Neural cell (in vitro differentiated cells): ENCODE results near the gene PEX5. TPM values are rescaled to one million over a fixed set of nuclear protein-coding genes. Genes with fewer than 3 reads are reported as not detected.
"Not testable (repeated sequence)": the region's sequence is repeated elsewhere in the genome, so short reads cannot be mapped to it uniquely, and the experiment has no call there.

Experiments used
- H2AFZ ChIP-seq: fragments of 200-600, 300-800 bp; sonication (generic), shearing (Covaris generic); 2 replicates; pipeline ENCODE4 v1.6.0; 2014; ENCODE audit warnings: low read depth, mild to moderate bottlenecking, antibody characterized with exemption, low read length, moderate library complexity
- H3F3A ChIP-seq: fragments of 200-600 bp; shearing (Covaris generic); 2 replicates; pipeline ENCODE4 v1.6.1; 2016; ENCODE audit warnings: mild to moderate bottlenecking, moderate library complexity, mixed read lengths, antibody characterized with exemption, low read length; ENCODE audit not compliant: insufficient read depth, poor library complexity, severe bottlenecking
- H3K27ac ChIP-seq: fragments of 200-600, 300-800 bp; sonication (generic), shearing (Covaris generic); 2 replicates; pipeline ENCODE4 v1.5.1; 2014; ENCODE audit warnings: mild to moderate bottlenecking, low read length, moderate library complexity
- H3K27me3 ChIP-seq: fragments of 300-800, 200-600 bp; sonication (generic), shearing (Covaris generic); 2 replicates; pipeline ENCODE4 v1.6.0; 2014; ENCODE audit warnings: mild to moderate bottlenecking, low read depth, low read length, moderate library complexity; ENCODE audit not compliant: insufficient read depth
- H3K36me3 ChIP-seq: fragments of 300-800, 200-600 bp; sonication (generic), shearing (Covaris generic); 2 replicates; pipeline ENCODE4 v1.5.1; 2014; ENCODE audit warnings: mild to moderate bottlenecking, antibody characterized with exemption, low read length, moderate library complexity; ENCODE audit not compliant: insufficient read depth
- H3K4me2 ChIP-seq: fragments of 300-800, 200-600 bp; sonication (generic), shearing (Covaris generic); 2 replicates; pipeline ENCODE4 v1.6.0; 2014; ENCODE audit warnings: mild to moderate bottlenecking, low read length
- H3K4me3 ChIP-seq: fragments of 300-800, 200-600 bp; sonication (generic), shearing (Covaris generic); 2 replicates; pipeline ENCODE4 v1.5.1; 2014; ENCODE audit warnings: mild to moderate bottlenecking, low read length, moderate library complexity
- H3K79me2 ChIP-seq: fragments of 200-600 bp; shearing (Covaris generic); replicated peaks from 2 replicates; pipeline ENCODE4 v1.6.0; 2014; ENCODE audit warnings: mild to moderate bottlenecking, low read length, moderate library complexity; ENCODE audit not compliant: insufficient read depth
- H3K9ac ChIP-seq: fragments of 300-800, 200-600 bp; sonication (generic), shearing (Covaris generic); 2 replicates; pipeline ENCODE4 v1.6.1; 2016; ENCODE audit warnings: mild to moderate bottlenecking, low read length, mixed read lengths
- H3K9me2 ChIP-seq: fragments of 200-600 bp; shearing (Covaris generic); 2 replicates; pipeline ENCODE4 v1.6.1; 2016; ENCODE audit warnings: mild to moderate bottlenecking, low read length, mixed read lengths; ENCODE audit not compliant: insufficient read depth
- H3K9me3 ChIP-seq: fragments of 200-600, 300-800 bp; sonication (generic), shearing (Covaris generic); 2 replicates; pipeline ENCODE4 v1.6.1; 2016; ENCODE audit warnings: mild to moderate bottlenecking, mixed run types, low read length, moderate library complexity, mixed read lengths
- H4K20me1 ChIP-seq: fragments of 200-600 bp; shearing (Covaris generic); 2 replicates; pipeline ENCODE4 v1.6.1; 2016; ENCODE audit warnings: mild to moderate bottlenecking, mixed run types; ENCODE audit not compliant: insufficient read depth
- CTCF ChIP-seq: fragments of 450-650 bp; IDR thresholded peaks from 2 replicates; pipeline ENCODE4 v1.5.1; 2014; ENCODE audit warnings: antibody characterized with exemption, mild to moderate bottlenecking, moderate library complexity; ENCODE audit not compliant: poor library complexity, severe bottlenecking
- EP300 ChIP-seq: fragments of 450-650 bp; conservative IDR thresholded peaks from 2 replicates; pipeline ENCODE4 v1.6.1; 2014; ENCODE audit warnings: antibody characterized with exemption, mild to moderate bottlenecking, moderate library complexity; ENCODE audit not compliant: poor library complexity, severe bottlenecking
- EZH2 ChIP-seq: fragments of 200-600, 300-800 bp; shearing (Covaris generic), sonication (generic); IDR thresholded peaks from 2 replicates; pipeline ENCODE4 v1.6.1; 2014; ENCODE audit warnings: antibody characterized with exemption, low read length, borderline replicate concordance, mild to moderate bottlenecking; ENCODE audit not compliant: insufficient read depth, poor library complexity, severe bottlenecking
- MXI1 ChIP-seq: fragments of 450-650 bp; conservative IDR thresholded peaks from 2 replicates; pipeline ENCODE4 v1.6.1; 2014; ENCODE audit warnings: antibody characterized with exemption, mild to moderate bottlenecking; ENCODE audit not compliant: poor library complexity, severe bottlenecking
- POLR2AphosphoS5 ChIP-seq: IDR thresholded peaks from 2 replicates; pipeline ENCODE4 v1.6.1; 2012
- RAD21 ChIP-seq: fragments of 450-650 bp; conservative IDR thresholded peaks from 2 replicates; pipeline ENCODE4 v1.6.1; 2014; ENCODE audit warnings: antibody characterized with exemption, mild to moderate bottlenecking, moderate library complexity
- SMC3 ChIP-seq: fragments of 450-650 bp; conservative IDR thresholded peaks from 2 replicates; pipeline ENCODE4 v1.6.1; 2014; ENCODE audit warnings: antibody characterized with exemption, mild to moderate bottlenecking, moderate library complexity; ENCODE audit not compliant: poor library complexity
- TAF1 ChIP-seq: IDR thresholded peaks from 2 replicates; pipeline ENCODE4 v1.6.1; 2012; ENCODE audit warnings: low read depth
- polyA plus RNA-seq: library from polyadenylated mRNA; depleted of rRNA; stranded (reverse); fragments of >200 nt; gene quantifications from 2 replicates; pipeline ENCODE4 v1.2.3, GENCODE V29; 2014
- TF ChIP-seq, protein P1 (sequence below): IDR thresholded peaks from 2 replicates; pipeline ENCODE4 v1.6.1; 2012; ENCODE audit warnings: borderline replicate concordance

PEX5 gene
- polyA plus RNA-seq, 1 donor from 2014 or later = 63.9 TPM

- no peaks in the 10 kb centered on the region for H4K20me1 ChIP-seq
- H3F3A ChIP-seq = no peaks in the 10 kb centered on the region
- H3K79me2 ChIP-seq = no peaks in the 10 kb centered on the region
- no peak overlapping the region for H3K4me3 ChIP-seq
- H3K9me2 ChIP-seq = no peaks in the 10 kb centered on the region
- H3K36me3 ChIP-seq = no peaks in the 10 kb centered on the region
- TF ChIP-seq SMC3 (no peak), CTCF (no peak), MXI1 (no peak), EZH2 (no peak), RAD21 (no peak), POLR2AphosphoS5 (no peak), TAF1 (no peak), EP300 (no peak)
- TF ChIP-seq, protein P1, sequence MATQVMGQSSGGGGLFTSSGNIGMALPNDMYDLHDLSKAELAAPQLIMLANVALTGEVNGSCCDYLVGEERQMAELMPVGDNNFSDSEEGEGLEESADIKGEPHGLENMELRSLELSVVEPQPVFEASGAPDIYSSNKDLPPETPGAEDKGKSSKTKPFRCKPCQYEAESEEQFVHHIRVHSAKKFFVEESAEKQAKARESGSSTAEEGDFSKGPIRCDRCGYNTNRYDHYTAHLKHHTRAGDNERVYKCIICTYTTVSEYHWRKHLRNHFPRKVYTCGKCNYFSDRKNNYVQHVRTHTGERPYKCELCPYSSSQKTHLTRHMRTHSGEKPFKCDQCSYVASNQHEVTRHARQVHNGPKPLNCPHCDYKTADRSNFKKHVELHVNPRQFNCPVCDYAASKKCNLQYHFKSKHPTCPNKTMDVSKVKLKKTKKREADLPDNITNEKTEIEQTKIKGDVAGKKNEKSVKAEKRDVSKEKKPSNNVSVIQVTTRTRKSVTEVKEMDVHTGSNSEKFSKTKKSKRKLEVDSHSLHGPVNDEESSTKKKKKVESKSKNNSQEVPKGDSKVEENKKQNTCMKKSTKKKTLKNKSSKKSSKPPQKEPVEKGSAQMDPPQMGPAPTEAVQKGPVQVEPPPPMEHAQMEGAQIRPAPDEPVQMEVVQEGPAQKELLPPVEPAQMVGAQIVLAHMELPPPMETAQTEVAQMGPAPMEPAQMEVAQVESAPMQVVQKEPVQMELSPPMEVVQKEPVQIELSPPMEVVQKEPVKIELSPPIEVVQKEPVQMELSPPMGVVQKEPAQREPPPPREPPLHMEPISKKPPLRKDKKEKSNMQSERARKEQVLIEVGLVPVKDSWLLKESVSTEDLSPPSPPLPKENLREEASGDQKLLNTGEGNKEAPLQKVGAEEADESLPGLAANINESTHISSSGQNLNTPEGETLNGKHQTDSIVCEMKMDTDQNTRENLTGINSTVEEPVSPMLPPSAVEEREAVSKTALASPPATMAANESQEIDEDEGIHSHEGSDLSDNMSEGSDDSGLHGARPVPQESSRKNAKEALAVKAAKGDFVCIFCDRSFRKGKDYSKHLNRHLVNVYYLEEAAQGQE = no peak
- H2AFZ ChIP-seq = no peak overlapping the region
- no peak overlapping the region for H3K4me2 ChIP-seq
- no peaks in the 10 kb centered on the region for H3K27me3 ChIP-seq
- H3K27ac ChIP-seq = no peak overlapping the region
- H3K9ac ChIP-seq = no peak overlapping the region
- H3K9me3 ChIP-seq = no peaks in the 10 kb centered on the region
Measured at GRCh38 chr12:7180685-7181084, 8.8 kb upstream of the PEX5 start.

GRCh38 chr12:7186058-7186457 lies 3.4 kb upstream of the PEX5 start:
- not testable (repeated sequence) for H3K9ac ChIP-seq, H3K9me3 ChIP-seq, H3K27ac ChIP-seq, H4K20me1 ChIP-seq, H3K36me3 ChIP-seq, H3K4me2 ChIP-seq, H3K79me2 ChIP-seq, H3F3A ChIP-seq, H3K9me2 ChIP-seq, H3K4me3 ChIP-seq, H3K27me3 ChIP-seq, H2AFZ ChIP-seq
